Mucosa of descending colon (tissue), 3 donors: ENCODE results near the gene CAV1. TPM values are rescaled to one million over a fixed set of nuclear protein-coding genes. Genes with fewer than 3 reads are reported as not detected.

Experiments
- ATAC-seq: fragments of 200-7000 bp; cut with Tn5 transposase; one replicate; pipeline ENCODE4 v1.9.1; 2020; ENCODE audit warnings: mild to moderate bottlenecking, moderate library complexity
- DNase-seq, 3 donors: peaks; one replicate each; pipeline ENCODE4 v3.0.0-alpha.2; 2020
- H3K36me3 ChIP-seq: fragments of 200-600 bp; one replicate; pipeline ENCODE4 v1.8.0; 2021; ENCODE audit warnings: low read depth, mild to moderate bottlenecking
- H3K4me1 ChIP-seq: fragments of 200-600 bp; one replicate; pipeline ENCODE4 v1.8.0; 2021; ENCODE audit warnings: low read depth, mild to moderate bottlenecking
- H3K4me3 ChIP-seq: fragments of 200-600 bp; one replicate; pipeline ENCODE4 v1.8.0; 2021; ENCODE audit warnings: mild to moderate bottlenecking
- H3K9me3 ChIP-seq: fragments of 200-600 bp; one replicate; pipeline ENCODE4 v1.8.0; 2021; ENCODE audit warnings: mild to moderate bottlenecking
- intact Hi-C, 2 donors: fragments of 100-400 bp; cut with DNase I in 1 of 2; cut with micrococcal nuclease in 1 of 2; formaldehyde crosslinking; loops; one replicate each; pipeline versions ENCODE4 v1.11.0 to v1.11.1; 2022; cut with DNase I, micrococcal nuclease
- total RNA-seq, 3 donors: library from RNA; stranded (reverse); fragmentation: NEBNext Ultra II Directional in 2 of 3; extraction: Animal tissue kit (Norgen Biotek cat#: 25700) in 2 of 3; gene quantifications; one replicate each; pipeline versions ENCODE4 v1.2.1 to v1.2.4, GENCODE V29; 2021 to 2023
- TF ChIP-seq, protein P1 (sequence below): fragments of 200-600 bp; IDR thresholded peaks from one replicate; pipeline ENCODE4 v1.8.0; 2022; ENCODE audit warnings: antibody characterized with exemption, mild to moderate bottlenecking
- donor health status: DM: no; HTN: no; CAD: no; lungs with moderate emphysema.
- donor health status: DM: no; HTN: no; CAD: no.
- donor health status: DM: no; HTN: yes; CAD: no.

Gene CAV1
- total RNA-seq, 3 donors from 2014 or later, result 17.9 to 248 (median 46.1) TPM

DNA sequence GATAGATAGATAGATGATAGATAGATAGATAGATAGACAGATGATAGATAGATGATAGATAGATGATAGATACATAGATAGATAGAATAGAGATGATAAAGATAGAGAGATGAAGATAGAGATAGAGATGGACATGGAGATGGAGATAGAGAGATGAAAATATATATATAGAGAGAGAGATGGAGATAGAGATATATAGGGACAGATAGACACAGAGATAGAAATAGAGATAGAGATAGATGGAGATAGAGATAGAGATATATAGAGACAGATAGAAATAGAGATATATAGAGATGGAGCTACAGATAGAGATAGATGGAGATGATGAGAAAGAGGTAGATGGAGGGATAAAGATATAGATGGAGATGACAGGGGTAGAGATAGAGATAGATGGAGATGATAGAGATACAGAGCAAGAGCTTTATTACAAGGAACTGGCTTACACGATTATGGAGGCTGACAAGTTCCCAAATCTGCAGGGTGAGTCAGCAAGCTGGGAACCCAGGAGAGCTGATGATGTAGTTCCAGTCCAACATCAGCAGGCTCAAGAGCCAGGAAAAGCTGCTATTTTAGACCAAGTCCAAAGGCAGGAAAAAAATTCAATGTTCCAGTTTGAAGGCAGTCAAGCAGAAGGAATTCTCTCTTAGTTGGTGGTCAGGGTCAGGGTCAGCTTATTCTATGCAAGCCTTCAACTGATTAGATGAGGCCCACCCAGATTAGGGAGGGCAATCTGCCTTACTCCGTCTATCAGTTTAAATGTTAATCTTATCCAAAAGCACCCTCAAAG, 37.1 kb downstream of the CAV1 start:
- ATAC-seq, result no peak
- Histone ChIP-seq H3K4me3 (no peak overlapping the region), H3K4me1 (no peaks in the 10 kb centered on the region), H3K36me3 (no peaks in the 10 kb centered on the region), H3K9me3 (no peaks in the 10 kb centered on the region)
- intact Hi-C loops, result no loop called here
- TF ChIP-seq, protein P1, sequence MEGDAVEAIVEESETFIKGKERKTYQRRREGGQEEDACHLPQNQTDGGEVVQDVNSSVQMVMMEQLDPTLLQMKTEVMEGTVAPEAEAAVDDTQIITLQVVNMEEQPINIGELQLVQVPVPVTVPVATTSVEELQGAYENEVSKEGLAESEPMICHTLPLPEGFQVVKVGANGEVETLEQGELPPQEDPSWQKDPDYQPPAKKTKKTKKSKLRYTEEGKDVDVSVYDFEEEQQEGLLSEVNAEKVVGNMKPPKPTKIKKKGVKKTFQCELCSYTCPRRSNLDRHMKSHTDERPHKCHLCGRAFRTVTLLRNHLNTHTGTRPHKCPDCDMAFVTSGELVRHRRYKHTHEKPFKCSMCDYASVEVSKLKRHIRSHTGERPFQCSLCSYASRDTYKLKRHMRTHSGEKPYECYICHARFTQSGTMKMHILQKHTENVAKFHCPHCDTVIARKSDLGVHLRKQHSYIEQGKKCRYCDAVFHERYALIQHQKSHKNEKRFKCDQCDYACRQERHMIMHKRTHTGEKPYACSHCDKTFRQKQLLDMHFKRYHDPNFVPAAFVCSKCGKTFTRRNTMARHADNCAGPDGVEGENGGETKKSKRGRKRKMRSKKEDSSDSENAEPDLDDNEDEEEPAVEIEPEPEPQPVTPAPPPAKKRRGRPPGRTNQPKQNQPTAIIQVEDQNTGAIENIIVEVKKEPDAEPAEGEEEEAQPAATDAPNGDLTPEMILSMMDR, result no peak
- no peak for DNase-seq

DNA sequence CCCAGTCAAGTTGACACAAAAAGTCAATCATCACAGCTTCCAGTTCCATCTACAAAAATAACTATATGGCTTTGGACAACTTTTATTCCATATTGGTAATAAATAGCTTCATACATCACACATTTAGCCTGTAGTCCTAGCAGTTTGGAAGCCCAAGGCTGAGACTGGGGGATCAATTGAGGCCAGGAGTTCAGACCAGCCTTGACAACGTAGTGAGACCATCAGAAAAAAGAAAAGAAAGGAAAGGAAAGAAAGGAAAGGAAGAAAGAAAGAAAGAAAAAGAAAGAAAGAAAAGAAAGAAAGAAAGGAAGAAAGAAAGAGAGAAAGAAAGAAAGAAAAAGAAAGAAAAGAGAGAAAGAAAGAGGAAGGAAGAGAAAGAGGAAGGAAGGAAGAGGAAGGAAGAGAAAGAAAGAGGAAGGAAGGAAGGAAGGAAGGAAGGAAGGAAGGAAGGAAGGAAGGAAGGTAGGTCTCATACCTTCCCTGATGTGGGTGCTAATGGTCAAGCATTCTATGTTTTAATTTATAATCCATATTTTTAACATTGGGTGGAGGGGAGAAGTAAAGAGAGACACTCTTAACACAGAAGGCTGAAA, 37.8 kb downstream of the CAV1 start:
- ATAC-seq, result no peak

DNA sequence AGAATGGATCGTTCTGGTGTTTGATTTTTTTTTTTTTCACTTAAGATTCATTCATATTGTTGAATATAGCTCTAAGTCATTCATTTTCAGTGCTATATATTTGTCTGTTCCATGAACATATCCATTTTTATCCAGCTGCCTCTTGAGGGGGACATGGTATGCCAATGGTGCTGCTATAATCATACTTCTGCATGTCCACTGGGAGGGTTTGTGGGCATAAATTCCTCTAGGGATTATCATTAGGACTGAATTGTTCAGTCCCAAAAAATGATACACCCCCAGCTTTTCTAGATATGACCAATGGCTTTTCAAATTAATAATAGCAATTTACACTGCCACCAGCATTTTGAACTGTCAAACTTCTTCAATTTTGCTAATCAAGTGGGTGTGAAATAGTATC, 41.1 kb downstream of the CAV1 start:
- intact Hi-C loops, result no loop called here
- TF ChIP-seq, protein P1, result no peak
- Histone ChIP-seq H3K9me3 (no peaks in the 10 kb centered on the region), H3K4me3 (no peak overlapping the region), H3K4me1 (no peaks in the 10 kb centered on the region), H3K36me3 (no peaks in the 10 kb centered on the region)
- ATAC-seq (no peak), DNase-seq (no peak)

More for the DNA sequence above, 37.8 kb downstream of the CAV1 start:
- Histone ChIP-seq H3K4me3 (no peak overlapping the region), H3K36me3 (no peaks in the 10 kb centered on the region), H3K9me3 (no peaks in the 10 kb centered on the region), H3K4me1 (no peaks in the 10 kb centered on the region)
- DNase-seq, result no peak
- intact Hi-C loops, result no loop called here
- TF ChIP-seq, protein P1, result no peak

DNA sequence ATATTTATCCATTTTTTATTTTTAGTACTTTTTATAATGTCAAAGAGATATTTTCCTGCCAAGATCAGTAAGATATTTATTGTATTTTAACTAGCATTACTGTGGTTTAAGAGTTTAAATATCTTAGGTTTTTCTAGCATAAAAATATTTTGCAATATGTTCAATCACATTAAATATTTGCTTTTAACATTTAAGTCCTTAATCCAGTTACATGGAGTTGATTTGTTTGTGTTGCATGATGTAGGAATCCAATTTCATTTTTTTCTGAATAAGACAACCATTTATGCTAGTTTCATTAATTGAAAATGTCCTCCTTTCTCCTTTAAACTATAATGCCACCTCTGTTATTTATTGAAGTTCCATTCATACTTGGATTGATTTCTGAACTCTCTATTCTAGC, 41.8 kb downstream of the CAV1 start:
- intact Hi-C loops, result no loop called here
- no peak for ATAC-seq
- DNase-seq, result no peak
- H3K36me3 ChIP-seq, result no peaks in the 10 kb centered on the region
- H3K9me3 ChIP-seq, result no peaks in the 10 kb centered on the region
- no peaks in the 10 kb centered on the region for H3K4me1 ChIP-seq
- TF ChIP-seq, protein P1, result no peak
- H3K4me3 ChIP-seq, result no peak overlapping the region

DNA sequence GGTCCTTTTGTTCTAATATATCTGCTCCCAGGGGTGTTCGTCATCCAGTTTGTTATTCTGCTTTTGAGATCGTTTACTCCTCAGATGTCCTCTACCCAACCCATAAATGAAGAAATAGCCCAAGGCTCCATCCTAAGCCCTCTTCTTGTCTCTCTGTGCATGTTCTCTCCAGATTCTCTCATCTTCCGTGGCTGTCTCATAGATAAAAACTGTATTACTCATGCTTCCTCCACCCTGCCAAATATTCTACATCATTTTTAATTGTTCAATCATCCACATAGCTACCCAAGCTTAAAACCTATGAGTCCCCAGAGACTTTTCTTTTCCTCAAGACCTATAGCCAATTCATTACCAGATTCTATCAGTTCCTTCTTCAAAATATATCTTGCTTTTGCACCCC, 44.9 kb downstream of the CAV1 start:
- Histone ChIP-seq H3K4me1 (peaks cover 11% of the 10 kb centered on the region), H3K9me3 (no peaks in the 10 kb centered on the region), H3K36me3 (no peaks in the 10 kb centered on the region), H3K4me3 (no peak overlapping the region)
- no peak for DNase-seq
- TF ChIP-seq, protein P1, result no peak
- no peak for ATAC-seq
- intact Hi-C loops, result no loop called here
